Measurements from ENCODE around the gene TECTA.
"Not testable (repeated sequence)": the region's sequence is repeated elsewhere in the genome, so short reads cannot be mapped to it uniquely, and the experiment has no call there.

Gene TECTA

GRCh38 chr11:121132211-121132976 is 31.4 kb downstream of the TECTA start:
- DNase-seq, result peak; percentile 35

- DNase-seq, result no peak
Measured at GRCh38 chr11:121134741-121135312, 33.8 kb downstream of the TECTA start.

GRCh38 chr11:121137005-121137404 is 36.0 kb downstream of the TECTA start:
- DNase-seq, result no peak

- no peak for DNase-seq
Measured at GRCh38 chr11:121138259-121138658, 37.2 kb downstream of the TECTA start.

GRCh38 chr11:121140369-121140768 is 39.3 kb downstream of the TECTA start:
- DNase-seq, result no peak

- DNase-seq, result no peak
Measured at GRCh38 chr11:121141066-121141465, 40.0 kb downstream of the TECTA start.

GRCh38 chr11:121143921-121144320 is 42.9 kb downstream of the TECTA start:
- no peak for DNase-seq

GRCh38 chr11:121144723-121145122 is 43.7 kb downstream of the TECTA start:
- no peak for DNase-seq

GRCh38 chr11:121145826-121146225 is 44.8 kb downstream of the TECTA start:
- DNase-seq, result no peak

- DNase-seq, result no peak
Measured at GRCh38 chr11:121149116-121149515, 48.1 kb downstream of the TECTA start.

GRCh38 chr11:121151207-121151688 is 50.2 kb downstream of the TECTA start:
- no peak for DNase-seq

GRCh38 chr11:121152764-121153163 is 51.7 kb downstream of the TECTA start:
- no peak for DNase-seq

GRCh38 chr11:121153472-121153871 is 52.4 kb downstream of the TECTA start:
- DNase-seq, result no peak

GRCh38 chr11:121154486-121155314 is 53.7 kb downstream of the TECTA start:
- no peak for DNase-seq

- DNase-seq, result no peak
Measured at GRCh38 chr11:121157756-121158155, 56.7 kb downstream of the TECTA start.

GRCh38 chr11:121159741-121160140 is 58.7 kb downstream of the TECTA start:
- DNase-seq, result no peak

GRCh38 chr11:121161349-121161917 is 60.4 kb downstream of the TECTA start:
- DNase-seq, result no peak

GRCh38 chr11:121163658-121164308 is 62.7 kb downstream of the TECTA start:
- DNase-seq, result no peak

- DNase-seq, result not testable (repeated sequence)
Measured at GRCh38 chr11:121177629-121178028, 76.6 kb downstream of the TECTA start.

- DNase-seq, result no peak
Measured at GRCh38 chr11:121179306-121179705, 78.3 kb downstream of the TECTA start.

GRCh38 chr11:121180183-121180582 is 79.1 kb downstream of the TECTA start:
- DNase-seq, result no peak

GRCh38 chr11:121188776-121189175 is 87.7 kb downstream of the TECTA start:
- no peak for DNase-seq

- no peak for DNase-seq
Measured at GRCh38 chr11:121191818-121192217, 90.8 kb downstream of the TECTA start.
